Measurements from ENCODE around the gene LY6G5C. TPM values are rescaled to one million over a fixed set of nuclear protein-coding genes. Genes with fewer than 3 reads are reported as not detected.

Gene LY6G5C
- total and polyA plus RNA-seq, 9 of the 15 experiments (the other 6 are each of a cell fraction or from before 2014, with no cell fraction given) = 0.10 to 0.67 (median 0.46) TPM; not detected in 4

GRCh38 chr6:31632279-31632946 lies 48.5 kb downstream of the LY6G5C start (continued):
- TF ChIP-seq E2F8 (IDR thresholded peaks at IDR 0.05; ENCODE audit: low read depth, partially characterized antibody) = peak; percentile 32

GRCh38 chr6:31631681-31632278 lies 49.1 kb downstream of the LY6G5C start:
- FAIRE-seq (no peak), DNase-seq (ENCODE audit: extremely low read depth in 1 of 4, low spot score in 3 of 4) (no peak), ATAC-seq (peak; percentile 32)
- Histone ChIP-seq H3K27me3 (ENCODE audit: control insufficient read depth in 2 of 2, insufficient read depth in 2 of 2, low read length in 2 of 2) (no peaks in the 10 kb centered on the region), H3K9ac (ENCODE audit: insufficient read depth in 1 of 2, low read depth in 2 of 2, low read length in 2 of 2) (peak overlapping the region in 1 of 2 experiments; percentile 79; a peak in 2 of 4 replicates), H3K27ac (ENCODE audit: extremely low read depth, low read depth, low read length) (no peak overlapping the region), H2AFZ (ENCODE audit: low read depth, low read length) (no peak overlapping the region), H3K9me3 (replicated peaks; ENCODE audit: control insufficient read depth, insufficient read depth, low read depth, low read length) (no peaks in the 10 kb centered on the region), H3K4me2 (ENCODE audit: insufficient read depth, low read length) (no peak overlapping the region), H3K4me1 (replicated peaks in 1 of 2; ENCODE audit: control insufficient read depth in 2 of 2, insufficient read depth in 2 of 2, low read length in 2 of 2) (peaks cover 0 to 26% of the 10 kb centered on the region in 2 experiments; a peak in 1 of 5 replicates), H3K79me2 (ENCODE audit: control insufficient read depth, insufficient read depth, low read length) (peaks cover 21% of the 10 kb centered on the region; the same call in 1 of the 3 replicates), H4K20me1 (replicated peaks; ENCODE audit: control insufficient read depth, insufficient read depth, low read length) (peaks cover 24% of the 10 kb centered on the region), H3K36me3 (ENCODE audit: control insufficient read depth, insufficient read depth, low read length) (peaks cover 100% of the 10 kb centered on the region), H3K4me3 (no peak overlapping the region), H3K9me1 (ENCODE audit: control insufficient read depth, insufficient read depth, low read length) (no peaks in the 10 kb centered on the region)
- ChIA-PET CTCF (ENCODE audit: low intra/inter-chr PET ratio) (no interaction called here), POLR2A (interaction anchor here (0.8 to 14.8 kb wide), 3 partner anchors 4 to 20 kb away, joined by 10 to 274 read pairs (median 274); partner anchors contain the start of genes BAG6 and PRRC2A)
- 96% methylated on average over 24 of the region's 32 CpGs for WGBS (ENCODE audit: insufficient coverage, low coverage, missing lambda C conversion rate)
- intact Hi-C loops (cut with micrococcal nuclease) = no loop called here
- BruUV-seq (replicated peaks) = no TSS peak
- in situ Hi-C loops (cut with MboI) = no loop called here
- TF ChIP-seq RBFOX2 (IDR thresholded peaks at IDR 0.05; ENCODE audit: low read depth, low read length) (peak; percentile 65), USF2 (CRISPR knock-in tag; IDR thresholded peaks at IDR 0.05) (no peak), ZNF263 (CRISPR knock-in tag; IDR thresholded peaks at IDR 0.05; ENCODE audit: borderline replicate concordance) (0 out of 2 replicates have a peak, but pooled peaks have one; percentile 36), E2F8 (IDR thresholded peaks at IDR 0.05; ENCODE audit: low read depth, partially characterized antibody) (peak; percentile 48), POLR2G (IDR thresholded peaks at IDR 0.05; ENCODE audit: low read depth, low read length) (peak; percentile 55; the same call in 1 of the 2 replicates), ZNF512 (tag; IDR thresholded peaks at IDR 0.05) (no peak), CCNT2 (IDR thresholded peaks at IDR 0.05; ENCODE audit: borderline replicate concordance, extremely low read depth, insufficient read length, low read depth, low read length) (peak; percentile 12), POLR2AphosphoS5 (IDR thresholded peaks at IDR 0.05; ENCODE audit: control insufficient read depth, insufficient read depth, low read depth, low read length) (peak; percentile 32; the same call in 1 of the 2 replicates)
